SJSA1 (cell line): ENCODE data around the gene HNRNPAB. TPM values are rescaled to one million over a fixed set of nuclear protein-coding genes. Genes with fewer than 3 reads are reported as not detected.

Experiments used
- DNase-seq, 2 experiments: peaks; one replicate each; pipeline ENCODE4 v3.0.0-alpha.2; 2015 to 2020; ENCODE audit warnings: low spot score in 2 of 2, low read depth in 1 of 2
- H3K27ac ChIP-seq: fragments of 250-450 bp; sonication (Bioruptor Pico); 2 replicates; pipeline ENCODE4 v1.5.1; 2020; ENCODE audit warnings: mild to moderate bottlenecking, moderate library complexity
- H3K27me3 ChIP-seq: fragments of 250-450 bp; sonication (Bioruptor Pico); replicated peaks from 2 replicates; pipeline ENCODE4 v1.5.1; 2020; ENCODE audit warnings: mild to moderate bottlenecking, moderate library complexity
- H3K36me3 ChIP-seq: fragments of 250-450 bp; sonication (Bioruptor Pico); 2 replicates; pipeline ENCODE4 v1.5.1; 2020; ENCODE audit warnings: mild to moderate bottlenecking
- H3K4me1 ChIP-seq: fragments of 250-450 bp; sonication (Bioruptor Pico); replicated peaks from 2 replicates; pipeline ENCODE4 v1.6.1; 2021; ENCODE audit warnings: mild to moderate bottlenecking
- H3K4me3 ChIP-seq: fragments of 250-450 bp; sonication (Bioruptor Pico); 2 replicates; pipeline ENCODE4 v1.5.1; 2020; ENCODE audit warnings: mild to moderate bottlenecking
- H3K9me3 ChIP-seq: fragments of 250-450 bp; sonication (Bioruptor Pico); replicated peaks from 2 replicates; pipeline ENCODE4 v1.5.1; 2020; ENCODE audit warnings: mild to moderate bottlenecking
- total RNA-seq: library from RNA; depleted of rRNA; stranded (reverse); fragments of >200 nt; shearing (Covaris generic); gene quantifications from 2 replicates; pipeline ENCODE4 v1.2.3, GENCODE V29; 2014

HNRNPAB gene
- total RNA-seq, 1 experiment from 2014 or later, result 181 TPM

DNA sequence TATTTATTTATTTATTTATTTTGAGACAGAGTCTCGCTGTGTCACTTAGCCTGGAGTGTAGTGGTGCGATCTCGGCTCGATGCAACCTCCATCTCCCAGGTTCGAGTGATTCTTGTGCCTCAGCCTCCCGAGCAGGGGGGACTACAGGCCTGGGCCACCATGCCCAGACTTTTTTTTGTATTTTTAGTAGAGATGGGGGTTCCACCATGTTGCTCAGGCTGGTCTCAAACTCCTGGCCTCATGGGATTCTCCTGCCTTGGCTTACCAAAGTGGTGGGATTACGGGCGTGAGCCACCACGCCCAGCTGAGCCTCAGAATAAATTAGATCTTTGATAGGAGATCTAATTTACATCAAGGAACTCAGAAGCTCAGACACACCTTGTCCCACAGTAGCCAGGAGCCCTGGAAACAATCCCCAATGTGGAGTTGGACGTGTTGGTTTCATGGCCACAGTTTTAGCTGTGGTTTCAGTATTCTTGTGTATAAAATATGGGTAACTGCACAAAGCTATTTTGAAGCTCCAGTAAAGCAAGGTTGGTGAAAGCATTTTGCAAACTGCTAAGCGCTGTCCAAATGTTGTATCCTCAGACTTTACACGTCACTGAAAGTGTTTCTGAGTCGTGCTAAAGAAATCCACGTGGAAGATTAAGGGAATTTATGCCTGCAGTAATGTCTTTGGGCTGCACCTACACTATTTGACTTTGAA lies 3.0 kb upstream of the HNRNPAB start:
- Histone ChIP-seq H3K27ac (no peak overlapping the region), H3K27me3 (no peaks in the 10 kb centered on the region), H3K4me3 (no peak overlapping the region), H3K36me3 (peaks cover 21% of the 10 kb centered on the region), H3K9me3 (peaks cover 4% of the 10 kb centered on the region), H3K4me1 (peaks cover 12% of the 10 kb centered on the region)
- DNase-seq, result no peak

- H3K4me3 ChIP-seq, result no peak overlapping the region
- H3K9me3 ChIP-seq, result peaks cover 4% of the 10 kb centered on the region
- H3K36me3 ChIP-seq, result peaks cover 26% of the 10 kb centered on the region
- DNase-seq, result no peak
- no peak overlapping the region for H3K27ac ChIP-seq
- H3K27me3 ChIP-seq, result no peaks in the 10 kb centered on the region
- H3K4me1 ChIP-seq, result peaks cover 17% of the 10 kb centered on the region
These were observed 2.5 kb upstream of the HNRNPAB start for GRCh38 chr5:178201927-178202235.

- H3K36me3 ChIP-seq, result peaks cover 32% of the 10 kb centered on the region
- H3K4me3 ChIP-seq, result no peak overlapping the region
- DNase-seq, result no peak
- H3K4me1 ChIP-seq, result peaks cover 21% of the 10 kb centered on the region
- no peak overlapping the region for H3K27ac ChIP-seq
- H3K9me3 ChIP-seq, result peaks cover 4% of the 10 kb centered on the region
- H3K27me3 ChIP-seq, result no peaks in the 10 kb centered on the region
These were observed 1.8 kb upstream of the HNRNPAB start for GRCh38 chr5:178202541-178202940.

DNA sequence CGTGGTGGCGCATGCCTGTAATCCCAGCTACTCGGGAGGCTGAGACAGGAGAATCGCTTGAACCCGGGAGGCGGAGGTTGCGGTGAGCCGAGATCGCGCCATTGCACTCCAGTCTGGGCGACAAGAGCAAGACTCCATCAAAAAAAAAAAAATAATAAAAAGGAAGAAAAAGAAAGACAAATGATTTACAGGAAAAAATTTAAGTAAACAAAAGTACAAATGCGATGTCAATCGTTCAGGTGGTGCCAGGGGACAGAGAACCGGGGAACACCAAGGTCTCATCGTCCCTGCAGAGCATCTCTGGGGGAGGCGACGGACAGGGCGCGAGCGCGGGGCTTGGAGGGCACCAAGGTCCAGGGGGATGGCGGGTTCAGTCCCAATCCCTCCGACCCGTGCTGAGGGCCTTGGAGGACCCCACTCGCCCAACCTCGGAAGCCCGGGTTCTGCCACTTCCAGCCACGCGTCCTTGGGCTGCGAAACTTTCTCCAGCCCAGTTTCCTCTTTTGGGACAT lies 607 bp upstream of the HNRNPAB start:
- no peak for DNase-seq
- no peaks in the 10 kb centered on the region for H3K27me3 ChIP-seq
- H3K36me3 ChIP-seq, result peaks cover 44% of the 10 kb centered on the region
- H3K4me1 ChIP-seq, result peaks cover 21% of the 10 kb centered on the region
- no peak overlapping the region for H3K27ac ChIP-seq
- peaks cover 4% of the 10 kb centered on the region for H3K9me3 ChIP-seq
- peak overlapping the region; percentile 99 for H3K4me3 ChIP-seq

- DNase-seq, result peak; percentile 75 to 88
These were observed 809 bp downstream of the HNRNPAB start for GRCh38 chr5:178204935-178205748.

DNA sequence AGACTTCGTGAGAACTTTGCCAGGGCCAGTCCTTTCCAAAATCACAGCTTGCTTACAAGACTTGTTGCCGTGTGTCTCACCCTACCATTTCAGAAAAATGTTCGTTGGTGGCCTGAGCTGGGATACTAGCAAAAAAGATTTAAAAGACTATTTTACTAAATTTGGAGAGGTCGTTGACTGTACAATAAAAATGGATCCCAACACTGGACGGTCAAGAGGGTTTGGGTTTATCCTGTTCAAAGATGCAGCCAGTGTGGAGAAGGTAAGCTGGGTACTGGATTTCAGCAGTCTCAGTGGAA lies 1.4 kb downstream of the HNRNPAB start:
- peaks cover 21% of the 10 kb centered on the region for H3K4me1 ChIP-seq

More at GRCh38 chr5:178204935-178205748, 809 bp downstream of the HNRNPAB start:
- H3K4me1 ChIP-seq, result peaks cover 21% of the 10 kb centered on the region
- no peaks in the 10 kb centered on the region for H3K27me3 ChIP-seq
- H3K36me3 ChIP-seq, result peaks cover 58% of the 10 kb centered on the region
- H3K27ac ChIP-seq, result peak overlapping the region; percentile 89
- H3K9me3 ChIP-seq, result peaks cover 4% of the 10 kb centered on the region
- H3K4me3 ChIP-seq, result peak overlapping the region; percentile 99

GRCh38 chr5:178206166-178207101 lies 2.1 kb downstream of the HNRNPAB start:
- H3K4me1 ChIP-seq, result peaks cover 21% of the 10 kb centered on the region
- no peak overlapping the region for H3K27ac ChIP-seq
- H3K9me3 ChIP-seq, result peaks cover 4% of the 10 kb centered on the region
- H3K4me3 ChIP-seq, result peak overlapping the region; percentile 99
- no peak for DNase-seq
- H3K27me3 ChIP-seq, result no peaks in the 10 kb centered on the region
- peaks cover 71% of the 10 kb centered on the region for H3K36me3 ChIP-seq

More for the DNA sequence above, 1.4 kb downstream of the HNRNPAB start:
- Histone ChIP-seq H3K27me3 (no peaks in the 10 kb centered on the region), H3K9me3 (peaks cover 4% of the 10 kb centered on the region), H3K27ac (no peak overlapping the region), H3K4me3 (peak overlapping the region; percentile 99), H3K36me3 (peaks cover 64% of the 10 kb centered on the region)
- no peak for DNase-seq

- DNase-seq, result no peak
- H3K27me3 ChIP-seq, result no peaks in the 10 kb centered on the region
- no peak overlapping the region for H3K27ac ChIP-seq
- peaks cover 4% of the 10 kb centered on the region for H3K9me3 ChIP-seq
- H3K4me3 ChIP-seq, result no peak overlapping the region; the same call in 1 of the 2 replicates
- H3K36me3 ChIP-seq, result peaks cover 80% of the 10 kb centered on the region
- H3K4me1 ChIP-seq, result peaks cover 21% of the 10 kb centered on the region
These were observed 3.0 kb downstream of the HNRNPAB start for GRCh38 chr5:178207183-178207916.

DNA sequence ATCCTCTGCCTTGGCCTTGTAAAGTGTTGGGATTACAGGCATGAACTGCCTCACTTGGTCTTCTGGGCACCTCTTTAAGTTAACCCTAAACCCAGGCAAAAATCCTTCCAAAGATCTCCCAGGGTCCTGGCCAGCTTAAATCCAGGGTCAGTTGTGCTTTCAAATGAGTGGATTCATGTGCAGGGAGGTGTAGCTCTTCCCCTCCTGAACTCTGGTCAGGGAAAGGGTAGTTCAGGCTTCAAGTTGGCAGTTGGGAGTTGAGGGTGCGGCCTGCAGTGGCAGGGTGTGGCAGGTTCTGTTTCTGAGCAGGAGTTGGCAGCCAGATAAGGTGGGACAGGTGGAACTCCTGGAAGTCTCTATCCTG lies 3.6 kb downstream of the HNRNPAB start:
- peaks cover 4% of the 10 kb centered on the region for H3K9me3 ChIP-seq
- no peak overlapping the region for H3K4me3 ChIP-seq
- no peak overlapping the region for H3K27ac ChIP-seq
- DNase-seq, result no peak
- no peaks in the 10 kb centered on the region for H3K27me3 ChIP-seq
- H3K36me3 ChIP-seq, result peaks cover 86% of the 10 kb centered on the region
- peaks cover 21% of the 10 kb centered on the region for H3K4me1 ChIP-seq

GRCh38 chr5:178208540-178209227 lies 4.4 kb downstream of the HNRNPAB start:
- no peak for DNase-seq
- Histone ChIP-seq H3K4me1 (peaks cover 21% of the 10 kb centered on the region), H3K36me3 (peaks cover 94% of the 10 kb centered on the region), H3K27me3 (no peaks in the 10 kb centered on the region), H3K9me3 (peaks cover 4% of the 10 kb centered on the region), H3K27ac (no peak overlapping the region), H3K4me3 (no peak overlapping the region)

GRCh38 chr5:178209334-178210072 lies 5.2 kb downstream of the HNRNPAB start:
- Histone ChIP-seq H3K4me3 (no peak overlapping the region), H3K4me1 (peaks cover 16% of the 10 kb centered on the region), H3K9me3 (peaks cover 3% of the 10 kb centered on the region), H3K36me3 (peaks cover 100% of the 10 kb centered on the region), H3K27me3 (no peaks in the 10 kb centered on the region), H3K27ac (no peak overlapping the region)
- no peak for DNase-seq

GRCh38 chr5:178210073-178210535 lies 5.8 kb downstream of the HNRNPAB start:
- peaks cover 100% of the 10 kb centered on the region for H3K36me3 ChIP-seq
- H3K4me3 ChIP-seq, result no peak overlapping the region
- no peak overlapping the region for H3K27ac ChIP-seq
- peaks cover 16% of the 10 kb centered on the region for H3K4me1 ChIP-seq
- DNase-seq, result no peak
- H3K9me3 ChIP-seq, result no peaks in the 10 kb centered on the region; the same call in none of the 2 replicates
- H3K27me3 ChIP-seq, result no peaks in the 10 kb centered on the region
